A549 treated with Hydrocortisone at 1 μM for 4 hours (cell line): ENCODE data around the gene CYP27B1. TPM values are rescaled to one million over a fixed set of nuclear protein-coding genes. Genes with fewer than 3 reads are reported as not detected.

Experiments used
- total RNA-seq: library from RNA; stranded (reverse); fragments of 200-300 nt; extraction: Qiagen RNA extraction; gene quantifications from 5 replicates; pipeline ENCODE4 v1.2.3, GENCODE V29; 2022

The CYP27B1 gene
- total RNA-seq: 2.0 to 3.3 TPM (median 2.2 TPM) in 5 replicates

DNA sequence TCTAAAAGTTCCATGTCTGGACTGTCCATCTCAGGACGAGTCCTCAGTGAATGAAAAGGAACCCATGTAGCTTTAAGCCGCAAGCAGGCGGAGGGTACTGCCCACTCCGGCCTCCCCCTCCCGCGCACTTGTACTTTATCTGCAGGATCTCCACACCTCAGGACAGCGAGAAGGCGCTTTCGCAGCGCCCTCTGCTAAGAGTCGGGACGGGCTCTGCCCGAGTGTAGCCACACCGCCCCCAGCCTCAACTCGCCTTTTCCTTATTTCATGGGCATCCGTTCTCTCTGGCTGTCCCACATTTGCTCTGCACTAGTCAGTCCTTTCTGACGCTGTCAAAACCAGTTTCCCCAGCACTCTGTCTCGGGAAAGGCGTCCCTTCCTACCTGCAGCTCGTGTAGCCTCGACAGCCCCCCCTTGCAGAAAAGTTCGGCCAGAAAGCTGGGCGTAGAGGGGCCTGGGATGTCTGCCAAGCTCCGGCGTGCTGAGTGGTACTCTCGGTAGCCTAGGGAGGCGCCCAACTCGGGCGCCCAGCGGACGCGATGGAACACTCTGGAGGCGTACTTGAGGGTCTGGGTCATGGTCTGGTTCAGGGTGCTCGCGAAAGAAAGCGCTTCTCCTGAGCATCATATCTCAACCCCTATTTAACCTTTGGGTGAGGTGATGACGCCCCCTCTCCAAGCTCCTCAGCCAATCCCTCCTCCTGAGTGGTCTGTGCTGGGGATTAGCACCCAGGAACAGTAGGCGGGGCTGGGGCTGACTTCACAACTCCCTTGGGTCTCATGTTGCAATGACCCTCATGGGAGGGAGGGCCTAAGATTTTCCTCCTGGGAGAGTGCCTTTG is at the start of gene CYP27B1:
TSS of gene CYP27B1 (minus strand) at position 615 of the 841 bp plus-strand sequence. CDS start at position 578, 37 bp downstream.

GRCh38 chr12:57782608-57783465 is 16.0 kb upstream of the CYP27B1 start, which contains the start of gene TSFM:
Gene TSFM (plus strand): TSS chr12:57782787. CDS start chr12:57782802, 15 bp downstream.

GRCh38 chr12:57772429-57773322 is 5.8 kb upstream of the CYP27B1 start, which contains the start of gene EEF1AKMT3:
Gene EEF1AKMT3 (plus strand): TSS chr12:57772614. CDS start chr12:57772725, 111 bp downstream.

GRCh38 chr12:57771873-57772428 is 5.1 kb upstream of the CYP27B1 start, which contains the start of gene METTL1:
Gene METTL1 (minus strand): TSS chr12:57772105. CDS start chr12:57772083, 22 bp downstream.

DNA sequence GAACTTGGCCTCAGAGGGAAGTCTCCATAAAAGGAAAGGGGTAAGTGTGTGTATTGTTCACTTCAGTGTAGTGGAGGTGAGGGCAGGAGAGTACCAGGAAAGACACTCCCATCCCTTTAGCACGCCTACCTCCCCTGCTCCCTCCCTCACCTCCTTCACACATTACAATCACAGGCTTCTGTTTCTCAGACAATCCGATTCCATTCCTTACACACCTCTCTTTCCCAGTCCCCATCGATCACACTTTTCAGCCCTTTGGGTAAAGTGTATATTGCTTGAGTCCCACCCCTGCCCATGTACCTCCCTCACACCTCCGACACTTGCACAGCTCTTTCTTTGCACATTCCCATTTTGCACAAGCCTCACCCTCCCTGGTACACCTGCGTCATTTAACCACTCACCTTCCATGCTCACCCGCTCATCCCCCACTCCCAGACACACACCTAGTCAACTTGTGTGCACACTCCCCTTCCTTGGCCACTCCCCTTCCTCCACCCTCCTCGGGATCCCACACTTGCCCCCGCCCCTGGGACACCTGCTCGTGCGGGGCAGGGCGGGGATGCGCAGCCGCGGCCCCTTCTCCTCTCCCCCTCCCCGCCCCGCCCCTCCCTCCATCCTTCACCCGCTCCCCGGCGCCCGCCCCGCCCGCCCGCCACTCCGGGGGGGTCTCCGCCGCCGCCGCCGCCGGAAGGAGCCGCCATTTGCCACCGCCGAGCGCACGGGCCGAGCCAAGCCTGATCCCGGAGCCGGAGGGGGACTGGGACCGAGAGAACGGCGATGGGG is 12.3 kb downstream of the CYP27B1 start, which contains the start of gene MARCHF9:
TSS of gene MARCHF9 (plus strand) at position 693 of the 783 bp plus-strand sequence. CDS start 426 bp downstream, outside the sequence.

GRCh38 chr12:57751788-57752667 is 14.8 kb downstream of the CYP27B1 start, which contains the start of gene CDK4:
Gene CDK4 (minus strand): TSS chr12:57752310. CDS start chr12:57751717, 593 bp downstream.

GRCh38 chr12:57744777-57745484 is 21.9 kb downstream of the CYP27B1 start, which contains the start of gene TSPAN31:
Gene TSPAN31 (plus strand): TSS chr12:57745039. CDS start chr12:57745155, 116 bp downstream.

GRCh38 chr12:57738661-57739237 is 28.1 kb downstream of the CYP27B1 start, which contains the start of gene AGAP2:
Gene AGAP2 (minus strand): TSS chr12:57738742. CDS start chr12:57738246, 496 bp downstream.

Other genes starting within 250 kb of the CYP27B1 start
- gene DDIT3, start 246.6 kb downstream of the CYP27B1 start, total RNA-seq: 23.0 to 31.1 TPM (median 26.3 TPM) in 5 replicates
- 20.1 to 28.9 TPM (median 27.2 TPM) in 5 replicates for gene MBD6, start 244.3 kb downstream of the CYP27B1 start, total RNA-seq
- 115 to 190 TPM (median 121 TPM) in 5 replicates for gene DCTN2, start 219.9 kb downstream of the CYP27B1 start, total RNA-seq
- gene KIF5A, start 217.0 kb downstream of the CYP27B1 start, total RNA-seq: 0.17 to 0.23 TPM (median 0.18 TPM) in 5 replicates
- 38.4 to 53.3 TPM (median 39.1 TPM) in 5 replicates for gene PIP4K2C, start 175.9 kb downstream of the CYP27B1 start, total RNA-seq
- gene DTX3, start 162.3 kb downstream of the CYP27B1 start, total RNA-seq: 16.2 to 18.9 TPM (median 18.6 TPM) in 5 replicates
- gene ARHGEF25, start 155.6 kb downstream of the CYP27B1 start, total RNA-seq: 4.2 to 6.7 TPM (median 5.7 TPM) in 5 replicates
- gene B4GALNT1, start 133.9 kb downstream of the CYP27B1 start, total RNA-seq: 38.5 to 45.9 TPM (median 42.8 TPM) in 5 replicates
- gene OS9, start 72.9 kb downstream of the CYP27B1 start, total RNA-seq: 110 to 134 TPM (median 114 TPM) in 5 replicates
- 0.09 to 0.23 TPM (median 0.12 TPM) in 5 replicates for gene AGAP2, start 28.3 kb downstream of the CYP27B1 start, total RNA-seq
- gene TSPAN31, start 22.0 kb downstream of the CYP27B1 start, total RNA-seq: 15.6 to 23.5 TPM (median 17.6 TPM) in 5 replicates
- 235 to 292 TPM (median 248 TPM) in 5 replicates for gene CDK4, start 14.8 kb downstream of the CYP27B1 start, total RNA-seq
- 6.4 to 8.5 TPM (median 8.3 TPM) in 5 replicates for gene MARCHF9, start 12.0 kb downstream of the CYP27B1 start, total RNA-seq
- gene METTL1, start 5.0 kb upstream of the CYP27B1 start, total RNA-seq: 45.7 to 51.1 TPM (median 49.3 TPM) in 5 replicates
- 4.0 to 6.5 TPM (median 5.0 TPM) in 5 replicates for gene EEF1AKMT3, start 5.5 kb upstream of the CYP27B1 start, total RNA-seq
- gene TSFM, start 15.7 kb upstream of the CYP27B1 start, total RNA-seq: 63.4 to 77.1 TPM (median 70.8 TPM) in 5 replicates
- 0.21 to 1.0 TPM (median 0.44 TPM) in 5 replicates for gene AVIL, start 51.7 kb upstream of the CYP27B1 start, total RNA-seq
- 41.9 to 54.2 TPM (median 48.0 TPM) in 5 replicates for gene CTDSP2, start 79.7 kb upstream of the CYP27B1 start, total RNA-seq
- gene ATP23, start 174.5 kb upstream of the CYP27B1 start, total RNA-seq: 5.1 to 5.4 TPM (median 5.3 TPM) in 5 replicates